Measurements from ENCODE around the gene KHSRP.

KHSRP gene

DNA sequence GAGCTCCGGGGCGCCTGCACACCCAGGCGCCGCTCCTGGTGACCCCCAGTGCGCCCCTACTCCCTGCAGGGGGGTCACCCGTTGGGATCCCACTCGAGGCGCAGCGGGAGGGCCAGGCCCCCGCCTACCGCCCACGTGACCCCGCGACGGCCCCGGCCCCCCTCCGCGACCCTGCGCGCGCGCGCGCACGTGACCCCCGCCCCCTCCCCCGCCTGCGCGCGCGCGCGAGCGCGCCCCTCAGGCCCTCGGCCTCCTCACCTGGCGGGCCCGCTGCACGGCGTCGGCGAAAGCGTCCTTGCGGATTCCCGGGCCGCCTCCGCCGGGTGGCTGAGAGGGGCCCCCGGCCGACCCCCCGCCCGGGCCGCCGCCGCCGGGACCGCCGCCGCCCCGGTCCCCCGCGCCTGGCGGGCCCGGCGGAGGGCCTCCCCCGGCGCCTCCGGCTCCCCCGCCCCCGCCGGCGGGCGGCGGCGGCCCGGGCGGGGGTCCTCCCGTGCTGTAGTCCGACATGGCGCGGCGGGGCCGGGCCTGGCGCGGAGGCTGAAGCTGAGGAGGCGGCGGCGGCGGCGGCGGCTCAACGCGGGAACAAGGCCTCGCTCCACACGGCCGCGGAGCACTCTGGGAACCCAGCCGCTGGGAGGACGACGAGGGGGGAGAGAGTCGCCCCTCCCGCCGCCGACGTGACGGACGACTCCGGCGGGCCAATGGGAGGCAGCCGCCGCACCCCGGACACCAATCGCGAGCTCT, at the start of gene KHSRP:
Gene KHSRP (minus strand): TSS at position 617 of the 744 bp plus-strand sequence. CDS start 110 bp downstream, at position 507.
- no peak for DNase-seq

- no peak for DNase-seq
These were observed 49.0 kb upstream of the KHSRP start for GRCh38 chr19:6473647-6474046.

GRCh38 chr19:6472713-6473112, 48.1 kb upstream of the KHSRP start:
- no peak for DNase-seq

DNA sequence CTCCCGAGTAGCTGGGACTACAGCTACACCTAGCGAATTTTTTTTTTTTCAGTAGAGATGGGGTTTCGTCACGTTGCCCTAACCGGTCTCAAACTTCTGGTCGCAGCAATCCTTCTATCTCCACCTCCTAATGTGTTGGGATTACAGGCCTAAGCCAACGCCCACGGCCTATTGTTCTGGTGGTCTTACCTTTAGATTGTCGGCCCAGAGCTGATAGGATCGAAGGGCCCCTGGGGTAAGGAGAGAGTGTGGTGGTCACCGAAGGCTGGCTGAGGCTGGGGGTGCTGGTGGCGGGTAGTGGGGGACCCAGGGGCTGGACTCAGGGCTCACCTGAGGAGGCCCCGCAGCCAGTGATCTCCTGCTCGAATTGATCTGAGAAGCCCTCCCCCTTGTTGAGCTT, 46.5 kb upstream of the KHSRP start:
- no peak for DNase-seq

DNA sequence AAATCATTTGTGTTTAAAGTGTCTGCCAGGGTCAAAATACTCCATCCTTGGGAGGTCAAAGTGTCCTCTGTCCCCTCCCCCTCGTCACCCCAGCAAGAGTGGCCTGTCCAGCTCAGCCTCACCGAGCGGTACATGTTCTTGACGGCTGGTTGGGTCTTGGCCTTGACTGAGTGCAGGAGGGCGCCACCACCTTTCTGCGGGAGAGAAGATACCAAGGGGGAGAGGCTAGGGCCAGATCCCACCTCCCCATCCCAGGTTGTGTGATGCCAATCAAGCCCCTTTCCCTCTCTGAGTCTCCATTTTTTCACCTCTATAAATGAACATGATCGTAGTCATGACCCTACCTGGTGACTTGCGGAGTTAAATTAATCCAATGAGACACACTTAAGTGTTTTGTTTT, 45.6 kb upstream of the KHSRP start:
- no peak for DNase-seq

GRCh38 chr19:6467384-6467783, 42.8 kb upstream of the KHSRP start:
- DNase-seq: no peak

DNA sequence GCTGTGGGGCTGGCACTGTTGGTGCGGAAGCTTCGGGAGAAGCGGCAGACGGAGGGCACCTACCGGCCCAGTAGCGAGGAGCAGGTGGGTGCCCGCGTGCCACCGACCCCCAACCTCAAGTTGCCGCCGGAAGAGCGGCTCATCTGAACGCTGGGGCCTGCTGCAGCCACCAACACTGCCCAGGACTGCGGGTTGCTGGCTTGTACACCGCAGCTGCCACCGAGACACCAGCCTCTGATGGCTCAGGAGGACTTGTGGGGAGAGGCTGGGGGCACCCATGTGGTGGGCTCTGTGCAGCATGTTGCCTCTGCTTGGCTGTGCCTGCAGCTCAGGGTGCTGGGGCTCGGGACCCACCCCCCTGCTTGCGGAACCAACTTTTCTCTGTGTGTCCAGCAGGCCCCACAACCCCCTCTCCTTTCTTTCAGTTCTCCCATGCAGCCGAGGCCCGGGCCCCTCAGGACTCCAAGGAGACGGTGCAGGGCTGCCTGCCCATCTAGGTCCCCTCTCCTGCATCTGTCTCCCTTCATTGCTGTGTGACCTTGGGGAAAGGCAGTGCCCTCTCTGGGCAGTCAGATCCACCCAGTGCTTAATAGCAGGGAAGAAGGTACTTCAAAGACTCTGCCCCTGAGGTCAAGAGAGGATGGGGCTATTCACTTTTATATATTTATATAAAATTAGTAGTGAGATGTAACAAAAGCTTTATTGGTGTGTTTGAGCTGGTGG, 42.1 kb upstream of the KHSRP start:
- no peak for DNase-seq

DNA sequence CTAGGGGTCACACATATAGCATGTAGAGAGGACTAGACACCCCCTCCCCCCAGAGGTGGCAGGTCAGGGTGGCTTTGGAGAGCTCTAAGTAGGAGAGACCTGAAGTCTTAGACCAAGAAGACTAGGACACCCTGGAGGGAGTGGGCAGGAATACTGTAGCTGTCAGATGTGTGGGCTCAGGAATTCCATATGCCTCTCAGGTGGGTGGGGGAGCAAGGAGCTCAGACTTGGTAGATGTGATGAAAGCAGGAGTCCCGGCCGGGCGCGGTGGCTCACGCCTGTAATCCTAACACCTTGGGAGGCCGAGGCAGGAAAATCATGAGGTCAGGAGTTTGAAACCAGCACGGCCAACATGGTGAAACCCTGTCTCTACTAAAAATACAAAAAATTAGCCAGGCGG, 41.1 kb upstream of the KHSRP start:
- DNase-seq: no peak

DNA sequence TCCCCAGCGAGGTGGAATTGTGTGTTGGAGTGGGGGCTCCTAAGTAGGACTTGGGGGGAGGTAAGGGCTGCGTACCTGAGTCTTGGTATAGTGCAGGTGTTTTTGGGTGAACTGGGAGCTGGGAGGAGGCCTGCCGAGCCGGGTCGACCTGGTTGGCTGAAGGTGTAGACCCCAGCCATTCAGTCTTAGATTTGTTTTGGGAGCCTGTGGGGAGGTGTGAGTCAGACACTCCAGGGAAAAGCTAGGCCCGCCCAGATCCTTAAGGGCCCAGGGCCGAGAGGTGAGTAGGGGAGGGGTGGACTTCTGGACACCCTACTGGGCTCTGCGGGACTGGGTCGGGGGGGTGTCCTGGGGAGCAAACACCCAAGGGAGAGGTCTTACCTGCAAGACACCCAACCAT, 40.4 kb upstream of the KHSRP start:
- no peak for DNase-seq

GRCh38 chr19:6464070-6464873, 39.7 kb upstream of the KHSRP start, which contains the start of gene CRB3:
CRB3 (plus strand) TSS chr19:6464271; CDS start chr19:6464702, 431 bp downstream.
- DNase-seq: peak; percentile 87

- DNase-seq: peak; percentile 91
These were observed 35.7 kb upstream of the KHSRP start for GRCh38 chr19:6460099-6460884.

- peak; percentile 12 for DNase-seq
These were observed 34.9 kb upstream of the KHSRP start, which contains the start of gene SLC25A23 for GRCh38 chr19:6459262-6460098. SLC25A23 (minus strand) TSS chr19:6459792; CDS start chr19:6459628, 164 bp downstream.

- no peak for DNase-seq
These were observed 34.2 kb upstream of the KHSRP start for GRCh38 chr19:6458695-6459261.

- DNase-seq: no peak
These were observed 33.5 kb upstream of the KHSRP start for GRCh38 chr19:6457958-6458694.

DNA sequence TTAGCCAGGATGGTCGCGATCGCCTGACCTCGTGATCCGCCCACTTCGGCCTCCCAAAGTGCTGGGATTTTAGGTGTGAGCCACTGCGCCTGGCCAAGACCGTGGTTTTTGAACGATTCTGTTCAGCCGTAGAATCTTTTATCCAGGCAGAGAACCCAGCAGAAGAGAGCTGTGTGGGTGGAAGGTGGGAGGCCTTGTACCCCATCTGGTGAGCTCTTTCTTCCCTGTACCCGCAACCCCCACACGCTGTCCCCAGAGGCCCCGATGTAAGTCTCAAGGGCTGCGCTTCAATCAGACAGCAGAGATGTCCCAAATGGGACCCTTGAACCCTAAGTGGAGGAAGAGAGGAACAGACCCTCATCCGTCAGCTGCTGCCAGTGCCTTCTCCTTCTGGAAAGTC, 31.3 kb upstream of the KHSRP start:
- no peak for DNase-seq

- no peak for DNase-seq
These were observed 29.4 kb upstream of the KHSRP start for GRCh38 chr19:6453951-6454565.

DNA sequence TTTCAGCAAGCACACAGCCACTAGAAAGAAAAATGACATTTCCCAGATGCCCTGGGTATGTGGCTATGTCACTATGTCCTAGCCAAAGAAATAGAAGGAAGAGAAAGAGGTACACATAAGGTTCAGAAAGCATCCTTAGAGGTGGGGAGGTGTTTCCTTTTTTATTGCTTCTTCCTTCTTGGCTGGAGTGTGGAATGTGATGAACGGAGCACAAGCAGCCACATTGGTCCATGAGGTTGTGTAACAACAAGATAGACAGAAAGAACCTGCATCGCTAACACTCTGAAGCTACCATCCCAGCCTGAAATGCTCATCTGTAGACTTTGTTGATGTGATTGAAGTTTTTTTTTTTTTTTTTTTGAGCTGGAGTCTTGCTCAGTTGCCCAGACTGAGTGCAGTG, 28.3 kb upstream of the KHSRP start:
- no peak for DNase-seq

- DNase-seq: no peak
These were observed 27.6 kb upstream of the KHSRP start for GRCh38 chr19:6452223-6452614.

DNA sequence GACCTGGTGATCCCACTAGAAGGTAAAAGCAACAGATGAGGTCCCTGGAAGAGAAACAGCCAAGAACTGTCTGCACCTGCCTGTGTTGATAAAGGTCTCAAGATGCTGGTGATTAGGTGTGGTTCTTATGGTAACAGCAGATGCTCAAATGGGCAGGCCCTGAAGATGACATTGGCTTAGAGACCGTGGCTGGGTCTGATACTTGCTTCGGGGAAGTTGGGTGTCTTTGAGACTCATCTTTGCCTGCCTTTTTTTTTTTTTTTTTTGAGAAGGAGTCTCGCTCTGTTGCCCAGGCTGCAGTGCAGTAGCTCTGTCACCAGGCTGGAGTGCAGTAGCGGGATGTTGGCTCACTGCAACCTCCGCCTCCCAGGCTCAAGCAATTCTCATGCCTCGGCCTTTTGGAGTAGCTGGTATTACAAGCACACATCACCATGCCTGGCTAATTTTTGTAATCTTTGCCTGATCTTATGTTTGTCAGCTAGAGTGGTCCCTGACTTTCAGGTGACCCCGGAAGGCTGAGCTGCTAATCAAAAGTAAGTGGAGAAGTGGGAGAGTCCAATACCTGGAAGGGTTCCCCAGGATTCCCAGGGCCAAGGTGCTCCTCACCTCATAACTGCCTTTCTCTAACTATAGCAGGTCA, 27.1 kb upstream of the KHSRP start:
- no peak for DNase-seq

DNA sequence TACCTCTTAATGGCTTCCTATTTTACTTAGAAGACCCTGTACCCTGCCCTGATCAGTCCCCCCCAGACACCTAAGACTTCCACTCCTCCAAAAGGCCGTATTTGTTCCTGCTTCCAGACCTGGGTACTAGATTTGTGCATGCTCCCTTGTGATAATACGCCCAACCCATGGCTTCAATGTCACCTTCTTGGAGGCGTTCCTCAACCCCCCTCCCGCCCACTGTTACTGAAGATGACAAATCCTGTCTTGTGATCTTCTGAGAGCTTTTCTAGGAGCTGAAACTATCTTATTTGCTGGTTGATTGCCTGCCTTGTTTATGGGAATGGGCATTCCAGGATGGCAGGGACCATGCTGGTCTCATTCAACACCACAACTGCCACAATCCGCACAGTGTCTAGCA, 25.6 kb upstream of the KHSRP start:
- no peak for DNase-seq

Measured in DMS79 (cell line).